Stimulated activated CD8-positive, alpha-beta memory T cell treated with anti-CD3 and anti-CD28 coated beads, Interleukin-15, amount 100 ng/mL, for 24 hours (primary cell): ENCODE data around the gene BDNF.

Experiments used
- DNase-seq: peaks from one replicate; pipeline ENCODE4 v3.0.0-alpha.2; 2020; ENCODE audit warnings: low read depth

BDNF gene

DNA sequence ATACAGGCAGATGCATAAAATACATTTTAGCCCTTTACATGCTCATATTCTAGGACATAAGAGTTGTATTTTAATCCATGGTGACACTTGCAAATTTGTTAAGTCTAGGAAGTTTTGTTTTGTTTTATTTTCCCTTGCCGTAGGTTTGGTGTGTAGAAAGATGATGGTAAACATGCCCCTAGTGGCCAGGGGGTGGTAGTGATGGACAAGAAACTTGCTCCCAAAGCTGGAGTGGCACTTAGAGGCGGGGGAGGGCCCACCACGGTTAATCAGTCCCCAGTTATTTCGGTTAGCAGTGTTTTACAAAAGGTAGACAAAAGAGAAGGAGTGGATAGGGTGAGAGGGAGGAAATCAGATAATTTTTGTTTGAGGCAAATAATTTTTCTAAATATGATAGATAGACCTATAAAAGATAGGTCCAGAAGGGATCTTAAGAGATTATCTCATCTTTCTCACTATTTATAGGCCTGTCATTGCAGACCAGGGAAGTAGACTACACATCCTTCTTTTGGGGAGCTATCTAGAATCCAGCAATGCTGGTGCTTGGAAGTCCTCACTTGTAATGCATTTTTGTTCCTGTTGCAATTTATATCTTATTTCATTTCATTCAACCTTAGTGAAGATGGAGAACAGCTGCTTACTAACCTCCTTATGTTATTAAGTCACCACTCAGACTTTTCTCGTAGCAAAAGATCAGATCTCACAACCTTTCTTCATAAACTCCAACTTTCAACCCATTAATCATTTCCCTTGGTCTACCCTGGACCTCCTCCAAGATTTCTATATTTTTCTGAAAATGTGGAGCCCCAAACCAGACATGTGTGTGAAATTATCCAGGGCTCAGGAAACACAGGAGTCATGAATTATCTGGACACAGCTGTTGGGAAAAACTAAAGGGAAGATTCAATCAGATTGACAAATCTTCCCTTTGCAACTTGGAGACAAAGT, 5.9 kb upstream of the BDNF start:
- DNase-seq: no peak

DNA sequence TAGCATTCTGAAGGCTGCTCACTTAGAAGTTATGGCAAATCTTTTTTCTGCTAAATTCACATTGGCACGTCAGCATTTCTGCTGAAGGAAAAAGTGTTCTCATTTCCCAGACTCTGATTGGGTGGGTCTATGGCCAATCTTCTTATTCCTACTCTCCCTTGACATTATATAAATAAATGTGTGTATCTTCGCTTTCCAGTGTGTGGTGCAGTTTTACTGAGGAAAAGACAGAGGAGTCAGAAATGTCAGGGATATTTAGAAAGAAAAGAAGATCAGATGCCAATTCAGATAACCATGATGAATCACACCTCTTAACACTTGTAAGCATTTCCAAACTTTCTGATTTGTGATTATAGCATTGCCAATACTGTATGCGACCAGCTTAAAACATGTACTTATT, 3.2 kb upstream of the BDNF start:
- no peak for DNase-seq

DNA sequence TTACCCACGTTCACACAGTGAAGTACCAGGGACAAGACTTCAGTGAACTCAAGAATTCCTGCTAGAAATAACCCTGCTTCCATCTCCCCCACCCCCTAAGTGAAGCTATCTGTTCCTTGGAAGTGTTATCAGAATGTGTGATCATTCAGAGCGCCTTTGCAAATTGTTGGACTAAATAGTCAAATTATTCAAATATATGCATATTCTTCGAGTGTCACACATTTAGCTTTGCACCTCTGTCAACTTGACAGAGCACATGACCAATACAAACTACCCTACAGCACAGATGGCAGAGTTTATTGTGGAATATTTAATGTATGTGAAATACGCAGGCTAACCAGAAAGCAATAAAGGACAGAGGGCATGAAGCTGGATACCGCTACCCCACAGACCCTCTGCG, 2.6 kb upstream of the BDNF start:
- no peak for DNase-seq

DNA sequence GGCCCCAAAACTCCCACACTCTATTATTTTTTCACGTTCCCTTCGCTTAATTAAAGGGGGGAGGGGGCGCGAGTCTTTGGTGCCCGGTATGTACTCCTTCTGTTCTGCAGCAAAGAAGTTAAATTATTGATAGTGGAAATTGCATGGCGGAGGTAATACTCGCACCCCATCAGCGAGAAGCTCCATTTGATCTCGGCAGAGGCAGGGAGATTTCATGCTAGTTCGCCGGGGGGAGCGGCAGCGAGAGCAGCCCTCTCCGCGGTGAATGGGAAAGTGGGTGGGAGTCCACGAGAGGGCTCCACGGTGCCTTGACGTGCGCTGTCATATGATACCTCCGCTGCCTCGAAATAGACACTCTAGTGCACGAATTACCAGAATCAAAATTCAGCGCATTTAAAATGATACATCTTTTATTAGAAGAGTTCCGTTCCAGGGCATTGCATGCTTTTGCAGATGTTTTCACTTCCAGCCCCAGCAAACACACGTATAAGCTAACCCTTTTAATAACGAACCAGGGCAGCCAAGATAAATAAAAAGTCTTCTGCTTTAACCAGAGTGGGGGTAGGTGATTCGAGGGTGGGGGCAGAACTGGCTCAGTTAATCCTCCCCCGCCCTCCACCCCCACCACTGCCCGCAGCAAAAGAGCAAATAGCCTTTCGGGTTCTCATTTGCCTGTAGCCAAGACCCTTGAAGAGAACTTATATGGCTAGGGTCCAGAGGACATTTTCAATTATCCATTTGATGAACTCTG, 1.3 kb upstream of the BDNF start:
- no peak for DNase-seq

DNA sequence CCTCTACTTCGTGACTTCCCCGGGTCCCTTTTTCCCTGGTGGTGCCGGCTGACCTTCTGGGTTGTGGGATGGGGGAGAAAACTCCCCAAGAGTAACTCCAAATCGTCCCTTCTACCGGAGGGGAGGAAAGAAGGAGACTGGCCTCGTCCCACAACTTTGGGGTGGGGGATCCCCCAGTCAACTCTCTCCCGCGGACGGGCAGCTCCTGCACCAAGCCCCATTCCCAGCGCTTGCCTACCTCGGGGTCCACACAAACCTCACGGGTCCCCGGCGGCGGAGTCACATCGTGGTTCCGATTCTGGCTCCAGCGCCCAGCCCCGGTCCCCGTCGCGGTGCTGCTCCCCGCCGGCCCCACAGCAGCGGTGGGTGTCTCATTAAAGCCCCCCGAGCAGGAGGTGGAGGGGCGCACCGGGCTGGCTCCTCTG, 317 bp downstream of the BDNF start:
- no peak for DNase-seq

DNA sequence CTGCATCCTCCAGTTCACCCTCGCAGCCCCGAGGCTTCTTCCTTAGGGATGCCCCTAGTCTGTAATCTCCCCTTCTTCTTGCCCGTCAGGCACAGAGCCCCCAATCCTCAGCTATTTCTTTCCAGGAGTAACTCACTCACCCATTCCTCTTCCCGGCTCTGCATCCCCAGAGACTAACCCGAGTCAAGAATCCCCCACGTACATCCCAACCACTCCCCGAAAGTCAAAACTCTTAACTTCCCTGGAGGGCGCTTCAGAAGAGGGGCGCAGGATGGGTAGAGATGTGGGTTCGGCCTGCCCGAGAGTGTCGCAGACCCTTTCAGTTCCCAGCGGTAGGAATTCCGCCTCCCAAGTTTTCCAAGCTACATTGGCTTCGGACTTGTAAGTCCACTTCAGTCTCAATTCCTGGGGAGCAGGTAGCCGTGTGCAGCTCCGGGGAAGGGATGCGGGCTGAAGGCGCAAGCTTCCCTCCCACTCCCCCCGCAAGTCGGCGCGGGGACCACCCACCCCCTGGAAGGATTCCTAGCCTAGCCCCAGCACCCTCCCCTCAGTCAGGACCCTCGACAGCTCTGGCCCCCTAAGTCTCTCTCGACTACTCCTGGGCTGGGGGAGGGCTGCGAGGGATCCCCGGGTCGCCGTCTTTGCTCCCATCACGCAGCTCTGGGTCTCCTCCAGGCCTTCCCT, 871 bp downstream of the BDNF start:
- DNase-seq: no peak

DNA sequence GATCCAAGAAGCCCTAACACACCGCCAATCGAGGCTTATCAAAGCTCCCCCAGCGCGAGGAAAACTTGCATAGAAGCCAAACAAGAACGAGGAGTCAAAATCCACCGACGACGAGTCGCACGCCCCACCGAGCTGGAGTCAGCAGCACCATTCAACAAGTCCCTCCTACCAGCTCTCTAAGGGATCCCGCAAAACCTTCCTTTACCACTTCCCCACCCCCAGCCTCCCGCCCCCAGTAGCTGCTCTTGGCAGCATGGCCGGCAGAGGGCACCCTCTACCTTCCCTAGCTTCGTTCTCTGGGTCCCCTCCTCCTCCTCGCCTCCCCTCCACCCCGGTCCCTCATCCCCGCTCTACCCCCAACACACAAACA, 1.4 kb downstream of the BDNF start:
- DNase-seq: peak; percentile 43

DNA sequence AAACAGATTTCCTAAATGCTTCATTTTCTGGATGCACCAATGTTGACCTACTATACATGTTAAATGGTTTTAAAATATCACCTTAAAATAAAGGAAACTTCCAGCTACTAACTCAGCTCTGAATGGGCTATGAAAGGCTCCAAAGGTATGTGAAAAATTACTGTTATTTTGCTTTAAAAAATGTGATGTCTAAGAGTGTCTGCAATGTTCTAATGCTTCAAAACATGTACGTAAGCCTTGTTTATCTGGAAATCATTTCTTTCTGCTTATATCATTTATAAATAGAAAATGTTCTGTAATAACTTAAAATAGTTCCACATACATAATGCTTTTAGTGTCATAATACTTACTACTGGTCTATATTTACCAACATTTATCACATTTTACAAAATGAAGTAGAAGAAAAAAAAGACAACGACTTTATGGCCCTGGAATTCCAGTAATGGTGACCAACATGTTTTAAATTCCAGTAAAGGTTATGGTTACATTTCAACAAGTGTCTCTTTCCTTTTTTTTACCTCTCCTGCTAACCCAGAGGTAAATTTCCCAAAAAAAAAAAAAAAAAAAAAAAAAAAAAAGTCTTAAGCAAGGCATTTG, 2.5 kb downstream of the BDNF start:
- DNase-seq: no peak

DNA sequence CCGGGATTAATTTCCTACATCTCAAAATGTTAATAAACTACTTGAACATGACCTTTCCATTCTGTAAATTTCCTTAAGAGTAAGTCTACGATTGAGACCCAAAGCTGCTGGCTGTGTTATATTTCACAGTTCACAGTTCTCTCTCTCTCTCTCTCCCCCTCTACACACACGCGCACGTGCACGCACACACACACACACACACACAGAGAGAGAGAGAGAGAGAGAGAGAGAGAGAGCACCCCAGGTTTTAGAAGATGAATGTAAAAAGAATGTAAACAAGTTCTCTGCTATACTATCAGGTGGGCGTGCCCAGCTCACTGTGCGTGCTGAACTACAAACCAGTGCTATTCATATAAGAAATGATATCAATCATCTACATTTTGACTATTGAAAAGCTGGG, 3.3 kb downstream of the BDNF start:
- no peak for DNase-seq

DNA sequence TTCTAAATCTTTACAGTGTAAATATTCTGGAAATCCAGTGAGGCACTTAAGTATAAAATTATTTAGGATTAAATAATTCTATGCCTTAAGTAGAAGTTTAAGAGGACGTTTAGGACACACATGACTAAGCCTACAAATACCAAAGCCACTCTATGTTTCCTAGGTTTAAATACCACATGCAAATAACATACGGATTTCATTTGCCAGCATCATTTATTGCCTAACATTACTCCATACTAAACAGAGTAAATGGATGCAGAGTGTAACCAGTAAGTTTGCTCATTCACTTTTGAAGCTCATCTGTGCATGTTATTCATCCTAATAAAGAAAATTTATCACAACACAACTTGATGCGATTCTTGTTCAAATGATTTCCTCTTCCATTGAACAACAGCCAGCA, 4.1 kb downstream of the BDNF start:
- DNase-seq: no peak

DNA sequence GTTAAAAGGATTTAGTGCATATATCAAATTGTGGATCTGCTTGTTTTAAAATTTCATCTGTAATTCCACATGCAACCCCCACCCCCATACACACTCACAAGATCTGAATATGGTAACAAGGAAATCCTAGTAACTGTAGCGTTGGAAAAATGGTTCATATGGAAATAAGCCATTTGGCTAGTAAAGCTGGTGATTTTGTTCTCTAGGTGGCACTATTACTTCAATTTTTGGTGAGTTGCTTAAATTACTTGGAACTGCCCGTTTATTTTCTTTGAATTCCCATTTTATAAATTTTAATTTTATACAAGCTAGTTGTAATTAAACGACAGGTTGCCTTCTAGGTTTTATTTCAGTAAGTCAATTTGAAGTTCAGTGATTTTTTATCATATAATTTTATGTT, 5.3 kb downstream of the BDNF start:
- DNase-seq: no peak

DNA sequence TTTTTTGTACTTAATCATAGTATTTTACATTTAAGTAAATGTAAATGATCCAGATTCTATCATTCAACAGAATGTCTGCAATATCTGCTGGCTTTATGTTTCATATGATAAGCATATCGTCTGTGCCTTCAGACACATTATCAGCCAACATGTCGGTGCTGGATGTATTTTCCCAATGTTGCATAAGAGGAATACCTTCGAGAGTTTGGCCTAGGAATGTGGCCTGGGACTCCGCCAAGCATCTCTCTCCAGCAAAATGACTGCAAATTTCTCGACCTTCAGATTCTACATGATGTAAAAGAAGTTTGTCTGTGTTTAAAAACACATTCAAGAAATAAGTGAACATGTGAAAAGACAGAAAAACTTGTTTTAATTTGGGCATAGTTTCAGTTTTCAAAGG, 6.9 kb downstream of the BDNF start:
- no peak for DNase-seq

DNA sequence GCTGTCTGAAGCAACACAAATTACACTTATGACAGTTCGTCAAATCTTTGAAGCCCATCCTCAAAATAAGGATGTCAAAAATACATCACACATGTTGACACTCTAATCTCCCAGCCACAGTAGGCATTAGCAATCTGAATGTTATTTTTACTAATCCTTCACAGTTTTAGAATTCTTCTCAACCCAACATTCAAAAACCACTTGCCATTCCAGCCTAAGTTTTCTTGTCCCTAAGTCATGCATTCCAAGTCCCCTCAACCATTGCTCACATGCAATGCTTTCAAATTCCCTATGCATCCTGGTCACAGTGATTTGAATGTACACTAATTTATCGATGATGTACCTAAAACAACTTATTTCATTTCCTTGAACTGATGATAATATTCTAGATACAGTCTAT, 7.5 kb downstream of the BDNF start:
- DNase-seq: no peak

DNA sequence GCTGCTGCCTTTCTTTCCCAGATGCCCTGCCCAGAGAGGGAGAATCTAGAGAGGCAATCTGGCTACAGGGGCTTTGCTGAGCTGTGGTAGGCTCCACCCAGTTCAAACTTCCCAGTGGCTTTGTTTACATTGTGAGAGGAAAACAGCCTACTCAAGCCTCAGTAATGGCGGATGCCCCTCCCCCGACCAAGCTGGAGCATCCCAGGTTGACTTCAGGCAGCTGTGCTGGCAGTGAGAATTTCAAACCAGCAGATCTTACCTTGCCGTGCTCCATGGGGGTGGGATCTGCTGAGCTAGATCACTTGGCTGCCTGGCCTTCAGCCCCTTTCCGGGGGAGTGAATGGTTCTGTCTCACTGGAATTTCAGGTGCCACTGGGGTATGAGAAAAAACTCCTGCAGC, 12.2 kb downstream of the BDNF start:
- DNase-seq: no peak

DNA sequence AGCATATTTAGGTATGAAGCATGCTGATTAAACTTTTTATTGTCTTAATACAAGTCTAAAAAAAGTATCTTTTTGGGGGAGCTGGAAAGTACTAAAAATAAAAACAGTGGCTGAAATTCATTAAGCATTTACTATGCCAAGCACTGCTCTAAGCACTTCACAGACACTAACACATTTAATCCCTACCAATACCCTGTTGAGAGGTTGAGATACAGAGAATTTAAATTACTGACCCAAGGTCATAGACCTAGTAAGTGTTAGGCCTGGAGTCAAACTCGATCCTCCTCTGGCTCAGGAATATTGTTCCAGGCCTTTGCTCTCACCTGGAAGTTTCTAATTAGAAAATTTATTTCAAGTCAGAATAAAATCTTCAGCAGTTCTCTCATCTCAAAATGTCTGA, 18.6 kb downstream of the BDNF start:
- DNase-seq: no peak

DNA sequence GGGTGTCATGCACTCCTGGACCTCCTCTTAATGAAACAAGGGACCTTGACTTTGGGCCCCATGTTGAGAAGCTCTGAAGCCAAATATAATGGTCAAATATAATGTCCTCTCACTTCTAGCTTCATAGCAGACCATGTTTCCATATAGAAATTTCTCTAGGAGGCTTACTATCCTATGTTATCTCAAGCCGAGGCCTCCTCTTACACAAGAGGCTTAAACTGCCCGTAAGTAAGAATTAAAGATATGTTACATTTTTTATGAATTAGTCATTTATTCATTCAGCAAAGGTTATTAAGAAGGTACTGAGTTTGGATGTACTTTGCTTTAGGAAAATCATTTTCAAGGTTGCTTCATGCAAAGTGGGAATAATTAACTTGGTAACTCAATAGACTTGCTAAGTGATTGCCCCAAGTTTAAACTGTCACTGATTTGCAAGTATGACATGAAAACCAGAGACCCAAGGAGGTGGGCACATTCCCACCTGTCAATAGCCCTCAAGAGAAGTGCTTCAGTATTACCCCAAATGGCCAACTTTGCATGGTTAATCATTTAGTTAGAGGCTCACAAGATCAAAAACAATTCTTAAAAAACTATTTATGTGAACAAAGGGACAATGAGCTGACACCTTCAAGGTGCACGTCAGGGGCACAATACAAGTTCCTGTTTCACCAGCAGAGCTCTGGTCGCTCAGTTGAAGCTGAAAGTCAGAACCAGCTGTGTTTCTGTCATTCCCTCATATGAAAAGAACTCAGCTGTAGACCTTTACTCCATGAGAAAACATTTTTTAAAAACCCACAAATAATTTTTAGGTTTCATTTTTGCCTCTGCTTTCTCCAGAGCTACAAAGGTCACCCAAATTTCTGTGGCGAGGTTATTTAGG, 20.9 kb downstream of the BDNF start:
- no peak for DNase-seq

DNA sequence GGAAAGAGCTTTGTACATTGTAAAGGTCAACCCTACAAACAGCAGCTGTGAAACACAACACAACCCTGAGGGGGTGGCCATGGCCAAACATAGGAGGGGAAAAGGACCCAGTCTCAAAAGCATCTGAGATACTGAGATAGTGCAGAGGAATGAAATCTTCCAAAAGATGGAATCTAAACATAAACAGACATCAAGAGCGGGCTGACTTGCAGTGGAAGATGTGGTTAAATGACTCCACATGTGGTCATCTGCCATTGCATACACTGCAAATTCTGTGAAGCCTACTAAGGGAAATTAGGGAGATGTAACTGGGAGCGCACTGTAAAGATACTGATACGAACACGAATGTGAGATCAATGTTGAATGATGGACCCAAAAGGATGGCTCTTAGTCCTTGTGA, 22.0 kb downstream of the BDNF start:
- DNase-seq: no peak

DNA sequence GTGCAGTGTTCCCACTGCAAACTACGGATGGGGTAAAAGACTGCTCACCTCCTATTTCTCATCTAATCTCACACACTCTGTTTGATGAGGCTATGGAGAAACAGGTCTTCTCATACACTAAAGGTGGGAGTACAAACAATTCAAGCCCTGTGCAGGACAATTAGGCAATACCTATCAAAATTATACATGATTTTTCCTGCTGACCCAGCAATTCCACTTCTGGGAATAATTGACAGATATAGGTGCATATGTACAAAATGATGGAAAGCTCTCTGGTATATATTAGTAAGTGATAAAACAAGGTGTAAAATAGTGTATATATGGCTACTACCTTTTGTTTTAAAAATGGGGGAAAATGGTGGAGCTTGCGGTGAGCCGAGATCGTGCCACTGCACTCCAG, 23.1 kb downstream of the BDNF start:
- DNase-seq: no peak

DNA sequence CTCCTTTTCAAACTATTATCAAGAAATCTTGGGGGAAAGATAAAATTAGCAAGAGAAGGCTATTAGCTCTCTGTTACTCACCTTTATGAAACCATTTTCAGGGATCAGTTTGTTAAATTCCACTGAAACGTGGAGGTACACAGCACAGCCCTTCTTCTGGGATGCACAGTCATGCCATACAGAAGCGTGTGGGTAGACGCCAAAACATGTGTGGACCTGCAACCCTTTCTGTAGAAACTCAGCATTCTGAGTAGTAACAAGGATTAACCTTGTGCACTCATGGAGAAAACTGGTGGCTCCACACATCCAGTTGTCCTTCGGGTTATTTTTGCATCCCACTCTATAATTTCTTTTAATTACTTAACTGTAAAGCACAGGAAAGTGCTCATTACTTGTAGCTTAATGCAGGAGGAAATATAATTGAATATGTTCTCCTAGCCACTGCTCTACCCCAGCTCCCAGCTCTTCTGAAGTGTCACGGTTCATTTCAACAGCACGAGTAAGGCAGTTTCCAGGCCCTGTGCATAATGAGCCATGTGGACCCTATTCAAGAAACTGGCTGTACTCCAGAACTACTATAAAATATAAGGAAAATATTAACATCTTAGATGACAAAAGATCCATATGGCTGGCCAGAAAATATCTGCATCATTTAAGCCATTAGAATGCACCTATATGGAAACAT, 26.1 kb downstream of the BDNF start:
- DNase-seq: no peak

DNA sequence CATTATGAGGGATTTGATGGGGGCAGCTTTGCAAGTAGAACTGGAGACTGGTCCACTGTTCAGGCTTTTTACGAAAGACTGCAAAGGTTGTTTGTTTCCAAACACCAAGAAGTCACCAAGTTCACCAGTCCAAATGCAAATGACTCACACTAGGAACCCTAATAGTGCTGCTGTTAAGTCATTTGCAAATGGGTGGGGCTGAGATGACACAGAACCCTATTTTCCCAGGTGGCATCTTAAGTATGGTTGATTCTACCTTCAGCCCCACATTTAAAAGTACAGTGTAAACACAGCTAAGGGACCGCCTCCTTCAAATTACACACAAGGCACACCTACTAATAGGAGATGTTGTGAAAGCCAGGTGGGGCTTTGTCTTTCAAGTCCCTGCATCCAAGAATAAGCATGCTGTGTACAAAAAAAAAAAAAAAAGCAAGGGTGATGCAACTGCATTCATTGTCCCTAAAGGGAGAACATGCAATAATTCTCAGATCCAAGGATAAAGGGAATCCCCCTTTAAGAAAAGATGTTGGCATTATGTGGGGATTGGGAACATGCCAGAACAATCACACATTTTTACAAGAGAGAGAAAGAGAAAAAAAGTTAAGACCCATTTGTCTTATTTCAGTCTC, 27.3 kb downstream of the BDNF start:
- no peak for DNase-seq
